Stimulated activated naive CD8-positive, alpha-beta T cell treated with anti-CD3 and anti-CD28 coated beads, Interleukin-15, amount 100 ng/mL, for 72 hours (primary cell): ENCODE results near the gene SLC39A11.
"Not testable (repeated sequence)": the region's sequence is repeated elsewhere in the genome, so short reads cannot be mapped to it uniquely, and the experiment has no call there.

Experiments used
- ATAC-seq: fragments of 150-1000 bp; cut with Tn5 transposase; 2 replicates; pipeline ENCODE4 v1.10.0; 2021; ENCODE audit warnings: mild to moderate bottlenecking, moderate library complexity
- DNase-seq, 2 donors: peaks; one replicate each; pipeline ENCODE4 v3.0.0; 2021 to 2022
- H3K27ac Mint-ChIP-seq, 2 donors: one replicate each; pipeline ENCODE4 v1.8.0; 2022; ENCODE audit warnings: mild to moderate bottlenecking in 2 of 2, mixed read lengths in 2 of 2, moderate library complexity in 2 of 2
- H3K27me3 Mint-ChIP-seq: one replicate; pipeline ENCODE4 v1.8.0; 2022; ENCODE audit warnings: mixed read lengths
- H3K4me1 Mint-ChIP-seq: one replicate; pipeline ENCODE4 v1.8.0; 2022; ENCODE audit warnings: mild to moderate bottlenecking, mixed read lengths
- H3K4me3 Mint-ChIP-seq, 2 donors: one replicate each; pipeline ENCODE4 v1.8.0; 2022; ENCODE audit warnings: mild to moderate bottlenecking in 2 of 2, mixed read lengths in 2 of 2, moderate library complexity in 1 of 2
- H3K9me3 Mint-ChIP-seq, 2 donors: one replicate each; pipeline ENCODE4 v1.8.0; 2022; ENCODE audit warnings: mixed read lengths in 2 of 2

Gene SLC39A11

GRCh38 chr17:73022694-73023093 is 69.8 kb downstream of the SLC39A11 start:
- Mint-ChIP-seq H3K4me1 (no peaks in the 10 kb centered on the region), H3K27ac (peak overlapping the region in 1 of 2 donors; percentile 78), H3K4me3 (no peak overlapping the region), H3K27me3 (no peaks in the 10 kb centered on the region), H3K9me3 (peaks cover 9 to 43% of the 10 kb centered on the region in 2 donors)
- ATAC-seq (no peak), DNase-seq (no peak)

- no peak overlapping the region for H3K27ac Mint-ChIP-seq
- no peak for DNase-seq
- no peaks in the 10 kb centered on the region for H3K4me1 Mint-ChIP-seq
- ATAC-seq, result no peak
- H3K4me3 Mint-ChIP-seq, result no peak overlapping the region
- H3K9me3 Mint-ChIP-seq, result peaks cover 9 to 43% of the 10 kb centered on the region in 2 donors
- H3K27me3 Mint-ChIP-seq, result no peaks in the 10 kb centered on the region
Measured at GRCh38 chr17:73021771-73022170, 70.7 kb downstream of the SLC39A11 start.

GRCh38 chr17:73020110-73020509 is 72.4 kb downstream of the SLC39A11 start:
- no peak for ATAC-seq
- DNase-seq, result no peak
- Mint-ChIP-seq H3K4me3 (no peak overlapping the region), H3K27me3 (no peaks in the 10 kb centered on the region), H3K9me3 (peaks cover 5 to 43% of the 10 kb centered on the region in 2 donors), H3K27ac (no peak overlapping the region), H3K4me1 (no peaks in the 10 kb centered on the region)

GRCh38 chr17:73018599-73018998 is 73.9 kb downstream of the SLC39A11 start:
- no peaks in the 10 kb centered on the region for H3K27me3 Mint-ChIP-seq
- ATAC-seq (no peak), DNase-seq (no peak)
- no peak overlapping the region for H3K4me3 Mint-ChIP-seq
- peaks cover 5 to 43% of the 10 kb centered on the region in 2 donors for H3K9me3 Mint-ChIP-seq
- no peaks in the 10 kb centered on the region for H3K4me1 Mint-ChIP-seq
- H3K27ac Mint-ChIP-seq, result no peak overlapping the region

- no peaks in the 10 kb centered on the region for H3K27me3 Mint-ChIP-seq
- no peak overlapping the region for H3K27ac Mint-ChIP-seq
- no peak for ATAC-seq
- no peak for DNase-seq
- H3K4me3 Mint-ChIP-seq, result no peak overlapping the region
- H3K9me3 Mint-ChIP-seq, result peaks cover 5 to 37% of the 10 kb centered on the region in 2 donors
- no peaks in the 10 kb centered on the region for H3K4me1 Mint-ChIP-seq
Measured at GRCh38 chr17:73017658-73018057, 74.8 kb downstream of the SLC39A11 start.

GRCh38 chr17:73015722-73016276 is 76.7 kb downstream of the SLC39A11 start:
- Mint-ChIP-seq H3K27me3 (no peaks in the 10 kb centered on the region), H3K4me3 (no peak overlapping the region), H3K27ac (no peak overlapping the region), H3K9me3 (peaks cover 1 to 25% of the 10 kb centered on the region in 2 donors), H3K4me1 (peaks cover 7% of the 10 kb centered on the region)
- ATAC-seq (no peak), DNase-seq (no peak)

- Mint-ChIP-seq H3K27ac (no peak overlapping the region), H3K4me1 (peaks cover 9% of the 10 kb centered on the region), H3K27me3 (no peaks in the 10 kb centered on the region), H3K9me3 (peaks cover 0 to 9% of the 10 kb centered on the region in 2 donors), H3K4me3 (no peak overlapping the region)
- ATAC-seq, result no peak
- no peak for DNase-seq
Measured at GRCh38 chr17:73013816-73014663, 78.4 kb downstream of the SLC39A11 start.

GRCh38 chr17:73013301-73013700 is 79.2 kb downstream of the SLC39A11 start:
- no peaks in the 10 kb centered on the region for H3K27me3 Mint-ChIP-seq
- no peak overlapping the region for H3K4me3 Mint-ChIP-seq
- peaks cover 9% of the 10 kb centered on the region for H3K4me1 Mint-ChIP-seq
- ATAC-seq (no peak), DNase-seq (no peak)
- H3K27ac Mint-ChIP-seq, result no peak overlapping the region
- H3K9me3 Mint-ChIP-seq, result peaks cover 0 to 2% of the 10 kb centered on the region in 2 donors

- no peaks in the 10 kb centered on the region for H3K27me3 Mint-ChIP-seq
- no peaks in the 10 kb centered on the region for H3K9me3 Mint-ChIP-seq
- ATAC-seq (no peak), DNase-seq (no peak)
- H3K4me1 Mint-ChIP-seq, result peaks cover 9% of the 10 kb centered on the region
- H3K27ac Mint-ChIP-seq, result peak overlapping the region; percentile 20 to 95
- peak overlapping the region; percentile 45 to 51 for H3K4me3 Mint-ChIP-seq
Measured at GRCh38 chr17:73011016-73011486, 81.4 kb downstream of the SLC39A11 start.

- H3K27ac Mint-ChIP-seq, result no peak overlapping the region
- no peaks in the 10 kb centered on the region for H3K9me3 Mint-ChIP-seq
- ATAC-seq (no peak), DNase-seq (no peak)
- H3K27me3 Mint-ChIP-seq, result no peaks in the 10 kb centered on the region
- H3K4me3 Mint-ChIP-seq, result no peak overlapping the region
- peaks cover 9% of the 10 kb centered on the region for H3K4me1 Mint-ChIP-seq
Measured at GRCh38 chr17:73010414-73010813, 82.1 kb downstream of the SLC39A11 start.

- Mint-ChIP-seq H3K27ac (no peak overlapping the region), H3K4me1 (peaks cover 9% of the 10 kb centered on the region), H3K4me3 (no peak overlapping the region)
Measured at GRCh38 chr17:73007407-73007806, 85.1 kb downstream of the SLC39A11 start.

GRCh38 chr17:73005360-73005759 is 87.1 kb downstream of the SLC39A11 start:
- Mint-ChIP-seq H3K4me3 (no peak overlapping the region), H3K27me3 (no peaks in the 10 kb centered on the region), H3K4me1 (peaks cover 1% of the 10 kb centered on the region), H3K9me3 (no peaks in the 10 kb centered on the region), H3K27ac (no peak overlapping the region)
- ATAC-seq (no peak), DNase-seq (no peak)

More at GRCh38 chr17:73007407-73007806, 85.1 kb downstream of the SLC39A11 start:
- ATAC-seq (no peak), DNase-seq (no peak)
- Mint-ChIP-seq H3K27me3 (no peaks in the 10 kb centered on the region), H3K9me3 (no peaks in the 10 kb centered on the region)

GRCh38 chr17:73003487-73003886 is 89.0 kb downstream of the SLC39A11 start:
- H3K9me3 Mint-ChIP-seq, result no peaks in the 10 kb centered on the region
- H3K27me3 Mint-ChIP-seq, result no peaks in the 10 kb centered on the region
- no peak overlapping the region for H3K4me3 Mint-ChIP-seq
- no peak overlapping the region for H3K27ac Mint-ChIP-seq
- ATAC-seq (no peak), DNase-seq (no peak)
- peaks cover 6% of the 10 kb centered on the region for H3K4me1 Mint-ChIP-seq

GRCh38 chr17:73000832-73001231 is 91.7 kb downstream of the SLC39A11 start:
- H3K27me3 Mint-ChIP-seq, result no peaks in the 10 kb centered on the region
- peaks cover 6% of the 10 kb centered on the region for H3K4me1 Mint-ChIP-seq
- H3K9me3 Mint-ChIP-seq, result peaks cover 8 to 9% of the 10 kb centered on the region in 2 donors
- ATAC-seq (no peak), DNase-seq (no peak)
- no peak overlapping the region for H3K27ac Mint-ChIP-seq
- no peak overlapping the region for H3K4me3 Mint-ChIP-seq

- ATAC-seq, H3K27ac Mint-ChIP-seq, H3K4me3 Mint-ChIP-seq, DNase-seq, H3K27me3 Mint-ChIP-seq, H3K4me1 Mint-ChIP-seq: not testable (repeated sequence)
- H3K9me3 Mint-ChIP-seq, result peaks cover 11 to 19% of the 10 kb centered on the region in 2 donors
Measured at GRCh38 chr17:72999474-72999873, 93.0 kb downstream of the SLC39A11 start.

GRCh38 chr17:72998343-72998742 is 94.1 kb downstream of the SLC39A11 start:
- H3K4me3 Mint-ChIP-seq, result no peak overlapping the region
- no peak overlapping the region for H3K27ac Mint-ChIP-seq
- H3K9me3 Mint-ChIP-seq, result peaks cover 11 to 19% of the 10 kb centered on the region in 2 donors
- DNase-seq (no peak), ATAC-seq (no peak)
- H3K27me3 Mint-ChIP-seq, result no peaks in the 10 kb centered on the region
- peaks cover 11% of the 10 kb centered on the region for H3K4me1 Mint-ChIP-seq
